HG03159 (cell line): ENCODE measurements around the gene PLEKHG4B.
A peak's percentile ranks its signal among the peaks of the same experiment; 100 is the strongest.
"Not testable (repeated sequence)": the region's sequence is repeated elsewhere in the genome, so short reads cannot be mapped to it uniquely, and the experiment has no call there.

Experiments used
- ATAC-seq: cut with Tn5 transposase; IDR thresholded peaks from one replicate; pipeline ENCODE4 v1.9.1; 2021; ENCODE audit warnings: mild to moderate bottlenecking, moderate library complexity; ENCODE audit not compliant: unreplicated experiment

Gene PLEKHG4B

DNA sequence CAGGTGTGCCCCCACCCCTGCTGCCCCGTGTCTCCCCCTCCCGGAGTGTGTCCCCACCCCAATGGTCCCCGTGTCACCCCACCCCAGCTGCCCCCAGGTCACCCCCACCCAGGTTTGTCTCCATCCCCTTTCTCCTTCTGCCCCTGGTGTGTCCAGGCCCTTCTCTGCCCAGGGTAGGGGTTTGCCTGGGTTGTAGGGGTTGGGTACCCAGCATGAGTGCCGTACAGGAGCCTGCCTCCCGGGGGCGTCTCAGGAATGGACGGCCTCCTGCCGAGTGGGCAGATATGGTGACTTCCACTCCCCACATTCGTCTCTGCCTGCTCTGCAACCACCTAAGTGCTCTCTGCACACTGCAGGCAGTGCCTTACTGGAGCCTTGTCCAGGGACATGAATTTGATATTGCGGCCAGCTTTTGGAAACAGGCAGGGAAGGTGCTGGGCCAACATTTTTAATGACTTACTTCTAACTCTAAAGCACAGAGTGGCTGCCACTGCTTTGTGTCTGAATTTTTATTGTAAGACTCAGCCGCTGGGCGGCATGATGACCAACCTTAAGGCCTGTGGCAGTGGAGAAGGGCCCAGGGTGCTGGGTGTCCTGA, 106.0 kb downstream of the PLEKHG4B start:
- ATAC-seq: no peak

DNA sequence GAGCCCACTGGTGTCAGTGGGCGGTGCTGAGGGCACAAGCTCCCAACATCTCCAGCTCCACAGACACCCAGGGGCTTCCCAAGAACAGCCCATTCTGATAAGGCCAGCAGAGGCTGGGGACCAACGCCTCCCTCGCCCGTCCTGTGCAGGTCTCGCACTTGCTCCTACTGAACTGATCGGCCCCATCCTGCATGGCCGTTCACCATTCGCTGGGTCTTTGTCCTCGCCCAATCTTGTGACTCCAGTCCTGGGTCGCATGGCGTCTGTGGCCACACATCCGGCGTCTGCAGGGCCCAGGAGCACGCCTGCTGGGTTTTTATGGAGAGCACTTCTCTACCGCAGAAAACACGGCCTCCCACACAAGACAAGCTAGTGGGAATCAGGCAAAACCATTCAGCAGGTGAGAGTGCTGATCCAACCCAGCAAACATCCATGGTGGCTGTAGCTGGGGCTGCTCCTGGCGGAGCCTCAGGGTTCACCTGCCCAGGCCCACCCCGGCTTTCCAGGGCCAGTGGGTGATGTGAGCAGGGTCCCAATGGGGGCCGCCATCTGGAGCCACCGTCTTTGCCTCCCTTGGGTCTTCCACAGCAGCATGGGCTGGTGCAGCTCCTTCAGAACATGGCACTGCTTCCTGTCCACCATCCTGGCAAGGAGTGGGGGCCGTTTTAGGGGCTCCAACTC, 106.7 kb downstream of the PLEKHG4B start:
- ATAC-seq: no peak

DNA sequence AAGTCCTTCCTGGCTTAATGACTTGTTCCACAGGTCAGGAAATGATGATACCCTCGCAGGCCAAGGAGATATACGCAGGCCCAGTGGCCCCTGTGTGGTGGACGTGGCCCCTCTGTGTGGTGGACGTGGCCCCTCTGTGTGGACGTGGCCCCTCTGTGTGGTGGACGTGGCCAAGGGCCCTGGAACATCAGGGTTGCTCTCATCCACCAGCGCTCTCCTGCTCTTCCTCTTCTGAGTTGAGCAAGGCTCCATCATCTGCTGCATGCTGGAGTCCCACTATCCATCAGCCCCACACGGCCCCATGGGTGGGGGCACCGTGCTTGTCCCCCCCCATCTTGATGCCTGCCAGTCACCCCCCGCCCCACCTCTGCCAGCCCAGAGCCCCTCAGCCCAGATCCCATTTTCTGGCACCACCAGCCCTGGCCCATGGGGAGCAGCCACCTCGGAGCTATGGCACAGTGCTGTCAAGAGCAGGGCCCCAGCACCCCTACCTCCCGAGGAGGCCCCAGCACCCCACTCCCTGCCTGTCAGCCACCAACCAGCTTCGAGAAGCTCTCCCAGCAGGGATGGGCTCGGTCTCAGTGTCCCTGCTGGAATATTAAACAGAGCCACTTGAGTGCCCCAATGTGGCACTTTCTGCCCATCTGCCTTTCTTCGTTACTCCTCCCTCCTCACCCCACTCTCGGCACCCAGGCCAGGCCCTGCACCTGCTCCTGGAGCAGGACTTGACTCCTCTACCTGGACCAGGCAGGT, 107.4 kb downstream of the PLEKHG4B start:
- ATAC-seq: no peak

- no peak for ATAC-seq
These were observed 108.1 kb downstream of the PLEKHG4B start for GRCh38 chr5:199950-200645.

DNA sequence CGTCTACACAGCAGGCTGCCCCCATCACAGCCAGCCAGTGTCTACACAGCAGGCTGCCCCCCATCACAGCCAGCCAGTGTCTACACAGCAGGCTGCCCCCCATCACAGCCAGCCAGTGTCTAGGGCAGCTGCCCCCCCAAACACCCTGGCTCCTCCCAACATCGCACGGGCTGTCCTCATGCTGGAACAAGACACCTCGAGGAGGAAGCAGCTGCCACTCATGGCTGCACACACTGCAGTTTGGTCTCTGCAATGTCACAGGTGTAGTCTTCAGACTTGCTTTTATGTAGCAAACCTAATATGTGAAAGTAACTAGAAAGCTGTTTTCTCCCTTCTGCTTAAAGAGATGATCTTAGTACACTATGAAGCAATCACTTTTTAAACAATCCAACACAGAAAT, 109.0 kb downstream of the PLEKHG4B start:
- no peak for ATAC-seq

DNA sequence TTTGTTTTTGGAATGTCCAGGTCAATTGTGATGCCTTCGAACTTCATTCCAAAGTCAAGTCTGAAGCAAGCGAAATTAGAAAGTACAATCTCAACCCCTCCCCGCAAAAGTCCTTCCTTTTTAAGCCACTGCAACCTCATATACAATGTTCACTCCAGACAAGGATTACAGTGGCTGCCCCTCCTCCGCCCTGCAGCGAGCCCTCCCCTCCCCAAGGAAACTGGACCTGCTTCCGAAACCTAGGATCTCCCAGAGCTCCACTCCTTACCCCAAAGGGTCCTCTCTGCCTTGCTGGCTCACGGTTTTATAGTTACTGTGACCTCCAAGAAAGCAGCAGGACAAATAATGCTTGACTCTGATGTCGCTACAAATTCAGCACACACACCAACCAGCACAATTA, 109.7 kb downstream of the PLEKHG4B start:
- ATAC-seq: no peak

- no peak for ATAC-seq
These were observed 111.4 kb downstream of the PLEKHG4B start for GRCh38 chr5:203246-203930.

DNA sequence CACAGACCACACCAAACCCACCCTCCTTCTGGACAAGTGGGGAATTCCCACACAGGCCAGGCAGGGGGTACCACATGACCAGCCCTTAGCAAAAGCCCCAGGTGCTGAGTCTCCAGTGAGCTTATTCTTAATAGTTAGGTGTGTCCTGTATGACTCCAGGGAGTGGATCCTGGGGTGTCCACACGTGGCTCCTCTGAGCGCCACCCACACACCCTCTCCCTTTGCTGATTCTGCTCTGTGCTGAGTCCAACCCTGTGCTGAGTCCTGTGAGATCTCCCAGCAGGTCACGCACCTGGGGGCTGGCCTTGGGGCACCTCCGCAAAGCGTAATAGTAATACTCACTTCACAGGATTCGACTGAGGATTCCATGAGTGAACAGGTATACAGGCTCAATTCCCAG, 112.0 kb downstream of the PLEKHG4B start:
- ATAC-seq: no peak

- no peak for ATAC-seq
These were observed 112.5 kb downstream of the PLEKHG4B start for GRCh38 chr5:204462-204861.

DNA sequence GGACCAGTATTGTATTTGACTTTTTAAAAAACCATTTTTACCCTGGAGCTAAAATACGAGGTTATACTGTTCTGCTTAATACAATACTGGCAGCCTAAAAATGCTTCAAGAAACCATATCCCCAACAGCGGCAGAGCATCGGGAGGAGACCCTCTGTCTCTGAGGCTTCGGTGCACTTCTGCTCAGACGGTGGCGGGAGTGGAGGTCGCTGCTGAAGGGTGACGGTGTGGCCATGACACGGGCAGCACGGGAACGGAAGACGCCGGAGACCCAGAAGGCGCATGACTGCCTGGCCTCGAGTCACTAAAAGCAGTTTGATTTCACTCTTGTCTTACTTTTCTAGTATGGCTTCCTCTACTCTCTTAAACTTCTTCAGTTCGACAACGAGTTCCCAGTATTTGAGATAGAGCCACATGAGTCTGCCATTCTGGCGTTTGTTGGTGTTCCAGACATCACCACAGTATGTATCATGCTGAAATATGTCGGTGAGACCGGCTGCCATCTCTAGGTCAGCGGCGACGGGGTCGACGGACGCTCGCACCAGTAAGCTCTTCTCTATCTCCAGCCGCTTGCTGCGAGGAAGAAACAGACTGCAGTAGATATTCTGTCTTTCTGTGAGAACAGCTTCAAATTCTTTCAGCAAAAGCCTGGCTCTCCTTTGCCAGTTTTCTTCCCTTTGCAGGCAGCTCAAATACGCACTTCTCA, 113.2 kb downstream of the PLEKHG4B start:
- no peak for ATAC-seq

DNA sequence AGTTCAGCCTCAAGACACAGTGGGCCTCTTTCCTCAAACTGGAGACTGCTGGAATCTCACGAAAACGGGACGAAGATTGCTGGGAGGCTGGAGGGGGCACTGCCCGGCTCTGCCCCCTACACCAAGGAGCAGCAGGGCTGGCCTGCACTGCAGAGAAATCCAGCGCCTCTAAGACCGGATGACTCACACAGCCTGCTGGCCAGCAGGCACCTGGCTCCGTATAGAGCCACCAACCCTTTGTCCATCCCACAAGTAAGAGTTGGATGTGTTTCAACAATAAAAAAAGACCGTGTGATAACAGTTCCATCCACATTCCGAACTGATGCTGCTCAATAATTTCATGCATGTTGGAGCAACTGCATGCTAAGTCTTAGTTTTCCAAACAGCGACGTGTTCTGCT, 114.4 kb downstream of the PLEKHG4B start:
- no peak for ATAC-seq

DNA sequence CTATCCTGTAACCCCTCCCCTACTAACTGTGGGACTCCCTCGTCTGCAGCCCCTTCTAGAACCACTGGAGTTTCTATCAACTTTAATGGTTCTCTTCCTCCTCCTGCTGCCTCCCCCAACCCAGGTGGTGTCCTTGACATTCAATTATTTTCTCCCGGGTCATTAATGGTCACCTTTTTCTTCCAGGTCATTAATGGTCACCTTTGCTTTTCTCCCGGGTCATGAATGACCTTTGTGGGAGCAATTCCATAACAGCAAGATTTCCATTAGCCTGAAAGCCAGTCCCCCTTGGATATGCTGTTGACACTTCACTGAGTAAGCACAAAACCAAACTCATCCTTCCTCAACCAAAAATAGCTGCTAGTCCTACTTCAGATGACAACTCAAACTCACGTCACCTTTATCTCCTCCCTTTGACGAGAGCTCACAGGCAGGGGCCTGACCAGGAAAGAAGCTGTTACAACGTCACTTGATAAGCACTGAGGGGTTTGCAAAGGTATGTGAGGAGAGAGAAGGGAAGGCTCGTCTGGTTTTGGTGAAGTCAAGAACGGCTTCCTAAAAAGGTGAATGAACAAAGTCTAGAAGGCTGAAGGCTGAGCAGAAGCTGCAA, 115.1 kb downstream of the PLEKHG4B start:
- no peak for ATAC-seq

GRCh38 chr5:207599-207998, 115.6 kb downstream of the PLEKHG4B start:
- no peak for ATAC-seq

GRCh38 chr5:208449-209114, 116.6 kb downstream of the PLEKHG4B start:
- no peak for ATAC-seq

DNA sequence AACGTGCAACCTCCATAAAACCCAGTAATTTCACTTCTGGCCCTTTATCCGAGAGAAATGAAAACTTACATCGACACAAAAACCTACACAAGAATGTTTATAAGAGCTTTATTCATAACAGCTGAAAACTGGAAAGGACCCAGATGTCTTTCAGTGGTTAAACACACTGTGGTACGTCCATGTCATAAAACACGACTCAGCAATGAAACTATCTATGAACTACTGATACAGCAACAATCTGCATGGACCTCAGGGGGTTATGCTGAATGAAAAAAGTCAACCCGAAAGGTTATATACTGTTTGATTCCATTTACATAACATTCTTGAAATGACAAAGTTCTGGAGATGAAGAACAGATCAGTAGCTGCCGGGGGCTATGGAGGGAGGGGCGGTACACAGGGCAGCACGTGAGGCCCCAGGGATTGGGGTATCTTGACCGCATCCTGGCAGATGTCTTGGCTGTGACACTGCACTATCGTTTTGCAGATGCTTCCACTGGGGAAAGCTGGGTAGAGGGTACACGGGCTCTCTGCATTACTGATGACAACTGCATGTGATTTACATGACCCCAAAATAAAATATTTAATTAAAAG, 121.9 kb downstream of the PLEKHG4B start:
- no peak for ATAC-seq

GRCh38 chr5:215256-215655, 123.3 kb downstream of the PLEKHG4B start:
- not testable (repeated sequence) for ATAC-seq

DNA sequence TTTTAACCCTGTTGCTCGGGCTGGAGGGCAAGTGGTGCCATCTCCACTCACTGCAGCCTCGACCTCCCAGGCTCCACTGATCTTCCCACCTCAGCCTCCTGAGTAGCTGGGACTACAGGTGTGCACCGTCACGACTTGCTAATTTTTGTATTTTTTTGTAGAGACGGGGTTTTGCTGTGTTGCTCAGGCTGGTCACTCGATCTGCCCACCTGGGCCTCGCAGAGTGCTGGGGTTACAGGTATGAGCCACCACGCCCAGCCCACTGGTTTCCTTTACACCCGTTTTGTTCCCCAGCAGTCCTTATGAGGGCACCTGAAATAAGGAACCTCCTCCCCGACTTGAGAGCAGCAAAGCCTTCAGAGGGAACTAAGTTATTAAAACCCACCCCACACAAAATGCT, 124.1 kb downstream of the PLEKHG4B start:
- ATAC-seq: not testable (repeated sequence)

DNA sequence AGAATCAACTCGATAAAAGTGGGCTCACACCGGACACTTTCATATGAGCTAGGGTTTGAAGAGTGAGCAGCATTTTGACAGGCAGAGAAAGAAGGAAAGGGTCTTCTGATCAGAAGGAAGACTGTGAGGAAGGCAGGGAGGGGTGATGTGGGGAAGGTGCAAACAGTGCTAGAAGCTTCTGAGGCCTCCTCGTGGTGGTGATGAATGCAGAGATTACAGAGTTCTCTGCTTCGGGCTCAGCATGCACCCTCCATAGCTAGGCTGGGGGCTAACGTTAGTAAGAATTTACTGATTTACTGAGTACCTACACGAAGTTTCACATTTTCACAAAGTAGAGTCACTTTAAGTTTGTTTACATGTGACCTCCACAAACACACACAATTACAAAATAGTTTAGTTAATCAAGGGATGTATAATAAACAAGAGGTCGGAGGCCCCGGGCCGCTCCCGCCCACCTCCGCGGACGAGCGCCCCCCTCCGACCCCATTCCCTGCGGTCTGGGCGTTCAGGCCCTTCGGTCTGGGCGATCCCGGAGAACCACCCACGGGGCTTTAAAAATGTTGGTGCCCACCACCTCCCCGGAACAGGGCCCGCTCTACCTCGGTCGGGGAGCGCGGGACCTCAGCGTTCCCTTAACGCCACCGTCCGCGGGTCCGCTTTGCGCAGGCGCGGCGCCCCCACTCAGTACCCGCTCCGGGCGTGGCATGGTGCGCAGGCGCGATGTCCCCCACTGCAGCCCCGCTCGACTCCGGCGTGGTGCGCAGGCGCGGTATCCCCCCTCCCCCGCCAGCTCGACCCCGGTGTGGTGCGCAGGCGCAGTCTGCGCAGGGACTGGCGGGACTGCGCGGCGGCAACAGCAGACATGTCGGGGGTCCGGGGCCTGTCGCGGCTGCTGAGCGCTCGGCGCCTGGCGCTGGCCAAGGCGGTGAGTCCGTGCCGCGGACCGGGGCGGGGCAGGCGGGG, 125.8 kb downstream of the PLEKHG4B start, which contains the start of the genes CCDC127 and SDHA:
TSS of gene CCDC127 (minus strand) at position 660 of the 963 bp plus-strand sequence. CDS start 1,304 bp downstream, outside the sequence.
TSS of gene SDHA (plus strand) at position 827 of the 963 bp plus-strand sequence. CDS start at position 863, 36 bp downstream.
- peak; percentile 70 for ATAC-seq
